HG03108 (cell line): Measurements from ENCODE around the gene CIB4.

Experiments used
- ATAC-seq: cut with Tn5 transposase; IDR thresholded peaks from one replicate; pipeline ENCODE4 v1.9.1; 2021; ENCODE audit warnings: moderate library complexity; ENCODE audit not compliant: unreplicated experiment

CIB4 gene

GRCh38 chr2:26584191-26584590 is 57.0 kb downstream of the CIB4 start:
- no peak for ATAC-seq

- no peak for ATAC-seq
These were observed 57.7 kb downstream of the CIB4 start for GRCh38 chr2:26583381-26583911.

GRCh38 chr2:26582890-26583289 is 58.3 kb downstream of the CIB4 start:
- no peak for ATAC-seq

- no peak for ATAC-seq
These were observed 58.9 kb downstream of the CIB4 start for GRCh38 chr2:26581991-26582842.

GRCh38 chr2:26581266-26581990 is 59.7 kb downstream of the CIB4 start:
- ATAC-seq: no peak

GRCh38 chr2:26580751-26581150 is 60.4 kb downstream of the CIB4 start:
- ATAC-seq: no peak

GRCh38 chr2:26580151-26580550 is 61.0 kb downstream of the CIB4 start:
- no peak for ATAC-seq

GRCh38 chr2:26579723-26580040 is 61.5 kb downstream of the CIB4 start:
- ATAC-seq: no peak

- ATAC-seq: no peak
These were observed 62.0 kb downstream of the CIB4 start for GRCh38 chr2:26579025-26579722.

- no peak for ATAC-seq
These were observed 62.6 kb downstream of the CIB4 start for GRCh38 chr2:26578581-26578980.

- ATAC-seq: no peak
These were observed 63.1 kb downstream of the CIB4 start for GRCh38 chr2:26578113-26578458.

GRCh38 chr2:26577442-26578112 is 63.6 kb downstream of the CIB4 start:
- no peak for ATAC-seq

- ATAC-seq: no peak
These were observed 64.4 kb downstream of the CIB4 start for GRCh38 chr2:26576565-26577441.

- no peak for ATAC-seq
These were observed 65.2 kb downstream of the CIB4 start for GRCh38 chr2:26575836-26576564.

- no peak for ATAC-seq
These were observed 66.1 kb downstream of the CIB4 start for GRCh38 chr2:26574900-26575560.

GRCh38 chr2:26574066-26574899 is 66.9 kb downstream of the CIB4 start:
- no peak for ATAC-seq

GRCh38 chr2:26573241-26573925 is 67.8 kb downstream of the CIB4 start:
- no peak for ATAC-seq
